Skin of body (tissue), 2 donors: ENCODE results near the gene CDKAL1. TPM values are rescaled to one million over a fixed set of nuclear protein-coding genes. Genes with fewer than 3 reads are reported as not detected.
"Not testable (repeated sequence)": the region's sequence is repeated elsewhere in the genome, so short reads cannot be mapped to it uniquely, and the experiment has no call there.

Experiments
- DNase-seq: peaks from one replicate; lab custom pipeline; 2025; lab: John Stamatoyannopoulos, UW
- total RNA-seq: library from RNA; depleted of rRNA; stranded (reverse); fragments of >200 nt; gene quantifications from one replicate; pipeline ENCODE4 v1.2.3, GENCODE V29; 2014

CDKAL1 gene
- total RNA-seq, 1 donor from 2014 or later, result 38.4 TPM

GRCh38 chr6:20916086-20916485 is 381.8 kb downstream of the CDKAL1 start:
- no peak for DNase-seq

DNA sequence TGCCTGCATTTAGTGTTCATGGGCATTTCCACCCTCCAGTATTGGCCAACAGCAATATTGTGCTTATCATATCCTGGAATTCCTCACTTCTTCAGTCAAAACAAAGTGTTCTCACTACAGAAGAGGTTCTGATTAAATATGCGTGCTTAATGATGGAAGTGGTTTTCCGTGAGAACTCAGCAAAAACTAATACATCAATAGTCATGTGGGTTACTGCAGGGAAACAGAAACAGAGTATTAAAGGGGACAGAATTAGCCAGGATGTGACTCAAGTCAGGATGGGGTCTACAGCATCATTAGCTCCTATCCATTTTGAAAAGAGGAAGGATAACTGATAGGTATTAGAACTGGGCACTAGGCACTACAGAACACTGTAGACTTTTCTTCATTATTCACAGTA is 384.6 kb downstream of the CDKAL1 start:
- no peak for DNase-seq

GRCh38 chr6:20919677-20920385 is 385.6 kb downstream of the CDKAL1 start:
- no peak for DNase-seq

DNA sequence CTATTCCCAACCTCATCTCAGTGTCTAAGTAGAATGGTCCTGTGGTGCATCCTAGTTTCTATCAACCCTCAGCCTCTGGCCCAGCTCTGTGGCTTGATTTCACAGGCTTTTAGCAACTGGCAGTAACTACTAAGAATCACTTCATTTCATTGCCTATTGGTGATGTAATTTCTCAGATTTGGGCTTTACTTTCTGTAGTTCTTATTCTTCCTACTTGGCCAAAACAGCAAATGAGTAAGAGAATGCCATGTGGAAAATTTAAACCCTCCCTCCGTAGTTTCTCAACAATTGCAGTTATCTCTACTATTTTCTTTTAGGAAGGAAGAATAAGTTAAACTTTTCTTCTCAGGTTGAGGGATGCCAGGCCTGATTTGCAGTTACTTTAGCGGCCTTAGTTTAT is 387.3 kb downstream of the CDKAL1 start:
- no peak for DNase-seq

GRCh38 chr6:20922743-20923142 is 388.5 kb downstream of the CDKAL1 start:
- no peak for DNase-seq

GRCh38 chr6:20924094-20924493 is 389.8 kb downstream of the CDKAL1 start:
- not testable (repeated sequence) for DNase-seq

DNA sequence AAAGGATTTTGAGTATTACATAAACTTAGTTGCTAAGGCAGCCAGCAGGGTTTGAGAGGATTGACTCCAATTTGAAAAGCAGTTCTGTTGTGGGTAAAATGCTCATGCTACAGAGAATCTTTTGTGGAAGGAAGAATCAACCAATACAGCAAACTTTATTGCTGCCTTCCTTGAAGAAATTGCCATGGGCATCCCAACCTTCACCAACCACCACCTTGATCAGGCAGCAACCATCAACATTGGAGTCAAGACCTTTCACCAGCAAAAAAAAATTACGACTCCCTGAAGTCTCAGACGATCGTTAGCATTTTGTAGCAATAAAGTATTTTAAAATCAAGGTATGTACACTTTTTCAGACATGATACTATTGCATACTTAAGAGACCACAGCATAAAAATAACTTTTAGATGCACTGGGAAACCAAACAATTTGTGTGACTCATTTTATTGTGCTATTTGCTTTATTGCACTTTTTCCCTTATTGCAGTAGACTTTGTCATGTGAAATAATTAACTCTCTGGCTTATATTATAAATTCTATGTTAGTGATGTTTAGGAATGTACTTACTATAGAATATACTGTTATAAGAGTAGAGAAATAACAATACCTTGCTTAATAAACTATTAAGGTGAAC is 390.8 kb downstream of the CDKAL1 start:
- no peak for DNase-seq

DNA sequence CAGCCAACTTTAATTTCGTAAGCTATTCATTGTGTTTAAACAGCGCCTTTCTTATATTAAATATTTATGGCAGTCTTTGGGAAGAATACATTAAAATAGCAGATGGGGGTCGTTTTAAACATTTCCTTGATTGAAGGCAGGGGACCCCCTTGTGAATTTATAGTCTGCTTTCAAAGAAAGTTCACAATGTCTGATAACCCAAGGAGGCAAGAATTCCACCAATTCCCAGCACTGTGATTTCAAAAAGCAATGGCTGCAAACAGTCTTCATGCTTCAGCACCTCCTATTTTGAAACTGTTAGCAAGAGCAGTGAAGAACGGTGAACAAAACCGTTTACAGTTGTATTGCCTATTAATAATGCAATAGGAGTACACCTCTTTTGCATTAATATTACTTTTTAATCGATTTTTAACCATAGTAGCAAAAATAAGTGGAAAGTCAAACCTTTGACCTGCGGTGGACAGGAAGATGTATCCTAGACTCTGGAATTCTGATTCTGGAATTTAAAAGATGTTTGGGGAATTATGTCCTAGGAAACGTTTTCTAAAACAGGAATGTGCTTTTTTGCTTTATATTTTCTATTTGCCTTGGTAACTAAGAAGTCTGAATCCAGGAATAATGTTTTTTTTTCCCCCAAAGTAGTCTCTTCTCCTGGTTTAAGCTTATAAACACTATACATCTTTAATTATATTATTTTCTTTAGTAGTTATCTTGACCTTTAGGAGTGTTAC is 393.0 kb downstream of the CDKAL1 start:
- no peak for DNase-seq

GRCh38 chr6:20929283-20929682 is 395.0 kb downstream of the CDKAL1 start:
- no peak for DNase-seq

DNA sequence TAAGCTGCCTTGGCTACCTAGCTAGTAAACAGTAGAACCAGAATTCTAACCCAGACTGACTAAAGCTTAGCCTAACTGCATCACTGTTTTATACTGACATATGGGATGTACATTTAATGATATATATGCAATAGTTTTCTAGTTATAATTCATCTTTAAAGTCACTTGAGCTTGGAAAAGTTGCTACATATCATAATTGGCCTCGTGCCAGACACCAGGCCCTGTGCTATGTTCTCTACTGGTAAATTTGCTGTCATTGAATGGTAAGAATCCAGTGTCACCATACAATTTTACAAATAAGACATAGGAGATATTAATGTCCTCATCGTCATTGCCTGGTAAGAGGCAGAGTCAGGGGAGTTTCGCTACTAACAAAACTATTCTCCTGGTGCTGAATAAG is 396.8 kb downstream of the CDKAL1 start:
- DNase-seq, result no peak

DNA sequence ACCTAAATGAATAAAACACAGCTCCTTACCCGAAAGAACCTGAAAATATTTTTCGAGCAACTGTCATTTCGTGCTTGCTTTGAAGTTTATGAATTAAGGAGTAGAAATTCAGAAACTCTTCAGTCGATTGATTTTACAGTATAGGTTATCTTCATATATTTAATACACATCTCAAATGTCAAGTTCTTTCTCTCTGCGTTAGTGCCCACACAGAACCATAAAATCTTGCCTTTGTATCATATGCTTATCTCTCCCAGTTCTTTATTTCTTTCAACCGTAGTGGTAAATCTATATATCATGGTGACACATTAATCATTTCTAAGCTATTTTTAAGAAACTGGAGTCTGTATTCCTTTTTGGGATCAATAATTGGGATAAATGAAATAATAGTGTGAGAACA is 397.5 kb downstream of the CDKAL1 start:
- no peak for DNase-seq

DNA sequence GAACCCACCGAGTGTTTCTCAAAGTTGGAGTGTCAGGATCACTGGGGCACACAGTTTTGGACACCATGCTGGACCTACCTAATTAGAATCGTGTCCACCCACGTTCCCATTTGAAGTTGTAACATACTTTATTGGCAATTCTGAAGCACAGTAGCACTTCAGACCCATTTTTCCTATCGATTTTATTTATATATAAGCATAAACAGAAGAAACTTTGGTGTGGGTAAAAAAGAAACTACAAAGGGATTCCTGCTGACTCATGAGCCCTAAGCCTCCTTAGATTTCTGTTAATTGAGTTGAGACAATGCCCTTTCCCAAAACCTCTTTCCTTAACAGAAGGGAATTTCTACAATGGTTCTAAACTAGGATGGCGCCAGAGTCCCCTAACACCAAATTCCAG is 398.0 kb downstream of the CDKAL1 start:
- no peak for DNase-seq

- DNase-seq, result no peak
These were observed 399.0 kb downstream of the CDKAL1 start for GRCh38 chr6:20933057-20933788.

DNA sequence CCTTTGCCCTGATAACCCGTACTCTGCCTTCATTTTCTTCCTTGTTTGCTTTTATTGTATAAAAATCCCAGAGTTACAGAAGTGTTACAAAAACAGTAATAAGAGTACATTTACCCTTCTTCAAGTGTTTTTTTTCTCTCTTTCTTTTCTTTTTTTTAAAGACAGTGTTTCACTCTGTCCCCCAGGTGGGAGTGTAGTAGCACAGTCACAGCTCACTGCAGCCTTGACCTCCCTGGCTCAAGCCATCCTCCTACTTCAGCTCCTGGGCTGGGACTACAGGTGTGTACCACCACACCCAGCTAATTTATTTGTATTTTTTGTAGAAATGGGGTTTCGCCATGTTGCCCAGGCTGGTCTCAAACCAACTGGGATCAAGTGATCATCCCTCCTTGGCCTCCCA is 402.7 kb downstream of the CDKAL1 start:
- no peak for DNase-seq

DNA sequence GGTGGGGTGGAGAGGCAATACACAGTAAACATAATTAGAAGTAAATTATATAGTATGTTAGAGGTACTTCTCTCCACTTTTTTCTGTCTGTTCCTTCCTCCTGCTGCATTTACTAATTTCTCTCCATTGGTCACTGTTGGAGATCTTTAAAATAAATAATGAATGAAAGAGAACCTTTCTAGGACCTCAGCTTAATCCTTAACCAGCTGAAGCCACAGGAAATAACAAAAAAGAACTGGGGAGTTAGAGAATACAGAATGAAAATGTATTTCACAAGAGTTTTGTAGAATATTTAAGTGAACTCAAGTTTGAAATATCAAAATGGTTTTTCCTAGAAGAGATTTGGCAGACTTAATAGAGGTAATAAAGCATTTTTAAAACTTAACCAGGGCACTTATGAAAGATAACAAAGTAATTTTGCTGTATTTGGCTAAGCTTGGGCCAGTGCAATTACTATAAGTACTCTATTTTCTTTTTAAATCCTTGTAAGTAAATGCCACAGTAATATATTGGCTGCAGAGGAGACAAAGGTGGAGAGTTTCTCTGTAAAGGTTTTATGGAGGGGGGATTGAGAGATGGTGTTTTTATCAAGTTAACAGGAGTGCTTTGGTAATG is 405.0 kb downstream of the CDKAL1 start:
- DNase-seq, result no peak

DNA sequence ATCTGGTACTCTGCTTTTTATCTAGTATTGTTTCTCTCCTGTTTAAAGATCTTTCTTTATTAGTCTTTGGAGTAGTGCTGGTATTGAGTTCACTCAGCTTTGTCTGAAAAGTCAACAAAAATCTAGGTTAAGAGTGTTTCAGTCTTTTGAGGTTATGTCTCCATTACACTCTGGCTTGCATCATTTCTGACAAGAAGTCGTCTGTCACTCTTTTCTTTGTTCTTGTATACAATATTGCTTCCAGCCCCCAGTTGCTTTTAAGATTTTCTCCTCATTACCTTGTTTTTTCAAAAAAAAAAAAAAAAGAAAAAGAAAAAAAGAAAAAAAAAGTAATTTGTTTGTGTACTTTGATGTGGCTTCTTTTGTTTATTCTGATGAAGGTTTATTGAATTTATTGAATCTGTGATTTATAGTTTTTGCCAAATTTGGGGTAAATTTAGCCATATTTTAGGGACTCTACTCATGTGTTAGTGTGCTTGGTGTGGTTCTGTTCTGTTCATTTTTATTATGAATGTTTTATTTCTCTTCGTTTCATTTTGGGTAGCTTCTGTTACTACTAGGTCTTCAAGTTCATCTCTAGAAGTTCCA is 408.9 kb downstream of the CDKAL1 start:
- no peak for DNase-seq

DNA sequence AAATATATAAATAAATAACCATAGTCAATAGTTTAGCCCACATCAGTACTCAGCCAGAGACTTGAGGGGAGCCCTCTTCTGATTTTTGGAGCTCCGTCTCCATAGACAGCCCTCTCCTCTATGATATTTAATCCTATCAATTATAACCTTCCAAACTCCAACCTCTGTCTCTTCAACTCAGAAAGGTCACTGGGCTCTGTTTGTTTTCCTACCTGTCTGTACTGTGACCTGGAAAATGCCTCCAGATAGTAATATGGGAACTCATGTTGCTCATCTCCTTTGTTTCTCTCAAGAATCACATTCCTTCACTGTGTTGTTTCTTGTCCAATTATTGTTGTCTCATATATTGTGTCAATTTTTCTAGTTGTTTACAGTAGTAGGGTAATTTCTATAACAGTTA is 409.7 kb downstream of the CDKAL1 start:
- no peak for DNase-seq

DNA sequence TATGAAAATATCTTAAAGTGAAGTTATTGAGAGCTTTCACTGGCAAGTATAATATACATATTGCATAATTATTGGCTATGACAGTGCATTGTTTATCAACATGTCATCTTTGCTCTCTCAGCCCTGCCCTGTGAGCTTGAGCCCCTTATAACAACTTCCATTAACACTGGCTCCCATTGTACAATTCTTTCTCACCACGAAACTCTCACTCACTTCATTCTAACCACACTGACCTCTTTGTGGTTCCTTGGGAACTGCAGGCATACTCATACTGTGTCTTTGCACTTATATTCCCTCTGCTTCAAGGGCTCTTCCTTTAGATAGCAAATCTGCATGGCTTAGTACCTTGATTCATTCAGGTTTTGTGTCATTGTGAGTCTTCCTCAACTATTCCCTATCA is 411.8 kb downstream of the CDKAL1 start:
- DNase-seq, result peak; percentile 62

DNA sequence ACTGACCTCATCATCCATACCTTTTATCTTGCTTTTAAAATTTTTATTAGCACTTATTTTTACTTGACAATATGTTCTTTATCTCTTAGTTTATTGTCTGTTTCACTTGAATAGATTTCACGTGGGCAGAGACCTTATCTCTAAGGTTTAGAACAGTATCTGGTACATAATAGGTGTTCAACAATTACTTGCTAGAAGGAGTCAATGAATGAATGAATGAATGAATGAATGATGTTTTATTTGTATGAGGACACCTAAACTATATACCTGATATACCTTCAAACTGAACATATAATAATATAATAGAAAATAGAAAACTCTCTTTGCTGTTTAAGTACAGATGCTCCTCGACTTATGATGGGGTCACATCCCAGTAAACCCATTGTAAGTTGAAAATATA is 412.6 kb downstream of the CDKAL1 start:
- DNase-seq, result no peak

- DNase-seq, result no peak
These were observed 413.7 kb downstream of the CDKAL1 start for GRCh38 chr6:20947977-20948376.

- DNase-seq, result no peak
These were observed 414.3 kb downstream of the CDKAL1 start for GRCh38 chr6:20948556-20948955.
